BLaER1 treated with 17β-estradiol and CSF1 and Interleukin-3, amounts not matched to agents 10 nM and 100 nM (cell line): Measurements from ENCODE around the gene ATP11A.

Experiments
- H3K27ac ChIP-seq, 11 experiments: shearing (Covaris generic); formaldehyde crosslinking; 2 replicates each; pipeline ENCODE4 v1.8.1; 2022
- H3K27me3 ChIP-seq, 11 experiments: shearing (Covaris generic); formaldehyde crosslinking; 2 replicates each; pipeline ENCODE4 v1.8.1; 2022
- H3K36me3 ChIP-seq, 11 experiments: shearing (Covaris generic); formaldehyde crosslinking; 2 replicates each; pipeline ENCODE4 v1.8.1; 2022
- H3K4me1 ChIP-seq, 10 experiments: shearing (Covaris generic); formaldehyde crosslinking; 2 replicates each; pipeline ENCODE4 v1.8.1; 2022
- H3K4me2 ChIP-seq, 11 experiments: shearing (Covaris generic); formaldehyde crosslinking; 2 replicates each; pipeline ENCODE4 v1.8.1; 2022
- H3K4me3 ChIP-seq, 10 experiments: shearing (Covaris generic); formaldehyde crosslinking; 2 replicates each; pipeline ENCODE4 v1.8.1; 2022
- H3K9ac ChIP-seq, 11 experiments: shearing (Covaris generic); formaldehyde crosslinking; 2 replicates each; pipeline ENCODE4 v1.8.1; 2022
- H3K9me3 ChIP-seq, 11 experiments: shearing (Covaris generic); formaldehyde crosslinking; replicated peaks in 1 of 11; 2 replicates each; pipeline ENCODE4 v1.8.1; 2022
- H4K20me1 ChIP-seq, 11 experiments: shearing (Covaris generic); formaldehyde crosslinking; 2 replicates each; pipeline ENCODE4 v1.8.1; 2022
- Cebpa-rat ChIP-seq, 11 experiments: shearing (Covaris generic); IDR thresholded peaks; 2 replicates each; pipeline ENCODE4 v1.8.1; 2022

The ATP11A gene

DNA sequence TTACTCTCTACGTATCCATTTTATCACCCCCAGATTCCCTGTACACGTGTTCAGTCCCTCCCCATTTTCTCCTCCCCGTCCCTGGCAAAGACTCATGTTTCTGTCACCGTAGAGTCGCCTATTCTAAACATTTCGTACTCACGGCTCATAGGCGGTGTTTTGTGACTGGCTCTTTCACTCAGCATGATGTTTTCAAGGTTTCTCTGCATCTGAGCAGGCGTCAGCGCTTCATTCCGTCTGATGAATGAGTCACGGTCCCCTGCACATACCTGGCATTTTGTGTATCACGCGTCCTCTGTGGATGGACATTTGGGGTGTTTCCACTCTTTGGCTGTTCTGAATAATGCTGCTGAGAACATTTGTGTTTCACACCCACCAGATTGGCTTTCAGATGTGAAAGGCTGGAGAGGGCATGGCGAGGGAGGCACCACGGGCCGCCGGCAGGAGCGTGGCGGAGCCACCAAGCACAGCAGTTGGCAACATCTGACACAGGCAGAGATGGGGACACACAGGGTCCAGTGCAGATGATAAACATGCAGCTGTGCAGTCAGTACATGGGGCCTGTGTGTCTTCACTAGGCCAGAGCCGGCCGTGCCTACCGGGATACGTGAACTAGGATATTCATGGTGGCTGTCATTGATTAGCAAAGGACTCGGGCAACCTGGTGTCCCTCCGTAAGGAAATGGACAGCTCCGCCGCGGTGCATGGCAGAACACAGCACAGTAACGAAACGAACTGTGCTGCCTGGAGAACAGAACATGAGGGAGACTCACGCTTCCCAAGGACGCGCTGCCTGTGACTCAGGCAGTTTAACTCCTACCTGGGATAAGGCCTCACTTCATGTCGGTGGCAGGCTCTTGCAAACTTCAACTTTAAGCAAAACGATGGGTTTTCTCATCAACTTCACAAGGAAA lies 117.2 kb downstream of the ATP11A start:
- no peak overlapping the region for H3K27ac ChIP-seq
- no peak for TF ChIP-seq Cebpa-rat (IDR thresholded peaks at IDR 0.05)
- peaks cover 50 to 76% (median 62%) of the 10 kb centered on the region in 11 experiments for H3K36me3 ChIP-seq
- peaks cover 0 to 6% (median 0%) of the 10 kb centered on the region in 11 experiments; a peak in 6 of 22 replicates for H3K9me3 ChIP-seq
- H3K4me1 ChIP-seq, result peaks cover 9 to 20% (median 15%) of the 10 kb centered on the region in 10 experiments
- H4K20me1 ChIP-seq, result peaks cover 0 to 51% (median 12%) of the 10 kb centered on the region in 11 experiments; a peak in 14 of 22 replicates
- H3K9ac ChIP-seq, result no peak overlapping the region
- H3K27me3 ChIP-seq, result no peaks in the 10 kb centered on the region
- H3K4me3 ChIP-seq, result no peak overlapping the region
- H3K4me2 ChIP-seq, result no peak overlapping the region

DNA sequence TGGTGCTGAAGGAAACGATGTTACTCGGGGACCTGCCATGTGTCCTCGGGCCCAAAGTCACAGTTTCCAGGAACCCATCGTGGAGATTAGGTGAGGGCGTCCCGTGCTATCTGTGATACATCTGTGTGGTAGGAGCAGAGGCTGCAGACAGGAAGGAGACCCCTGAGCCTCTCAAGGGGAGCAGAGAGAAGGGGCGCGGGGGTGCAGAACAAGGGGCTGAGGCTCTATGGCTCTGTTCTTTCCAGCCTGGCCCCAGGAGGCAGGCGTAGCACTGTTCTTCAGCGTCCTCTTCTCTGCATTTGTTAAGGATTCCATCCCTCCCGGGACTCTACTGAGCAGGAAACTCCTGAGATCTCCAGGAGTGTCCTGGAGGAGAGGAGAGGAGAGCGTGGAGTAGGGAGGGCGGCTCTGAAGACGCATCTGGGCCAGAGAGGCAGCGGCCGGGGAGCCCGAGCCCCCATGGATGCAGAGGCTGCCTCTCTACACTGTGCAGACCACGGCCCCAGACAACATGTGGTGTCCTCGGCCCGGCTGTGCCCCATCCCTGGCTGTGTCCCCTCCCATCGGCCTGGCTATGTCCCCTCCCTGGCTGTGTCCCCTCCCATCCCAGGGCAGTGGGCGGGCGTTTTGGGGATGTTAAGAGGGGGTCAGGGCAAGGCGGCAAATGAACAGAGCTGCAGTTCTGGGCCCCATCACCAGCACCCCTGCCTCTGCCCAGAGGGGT lies 118.0 kb downstream of the ATP11A start:
- TF ChIP-seq Cebpa-rat (IDR thresholded peaks at IDR 0.05), result no peak
- peaks cover 6 to 18% (median 11%) of the 10 kb centered on the region in 10 experiments for H3K4me1 ChIP-seq
- H3K27me3 ChIP-seq, result no peaks in the 10 kb centered on the region
- H3K9me3 ChIP-seq, result peaks cover 7 to 14% (median 8%) of the 10 kb centered on the region in 11 experiments; a peak in 20 of 22 replicates
- H3K36me3 ChIP-seq, result peaks cover 58 to 84% (median 70%) of the 10 kb centered on the region in 11 experiments
- H3K27ac ChIP-seq, result no peak overlapping the region
- H3K9ac ChIP-seq, result no peak overlapping the region
- no peak overlapping the region for H3K4me3 ChIP-seq
- peaks cover 0 to 51% (median 10%) of the 10 kb centered on the region in 11 experiments; a peak in 14 of 22 replicates for H4K20me1 ChIP-seq
- H3K4me2 ChIP-seq, result no peak overlapping the region

DNA sequence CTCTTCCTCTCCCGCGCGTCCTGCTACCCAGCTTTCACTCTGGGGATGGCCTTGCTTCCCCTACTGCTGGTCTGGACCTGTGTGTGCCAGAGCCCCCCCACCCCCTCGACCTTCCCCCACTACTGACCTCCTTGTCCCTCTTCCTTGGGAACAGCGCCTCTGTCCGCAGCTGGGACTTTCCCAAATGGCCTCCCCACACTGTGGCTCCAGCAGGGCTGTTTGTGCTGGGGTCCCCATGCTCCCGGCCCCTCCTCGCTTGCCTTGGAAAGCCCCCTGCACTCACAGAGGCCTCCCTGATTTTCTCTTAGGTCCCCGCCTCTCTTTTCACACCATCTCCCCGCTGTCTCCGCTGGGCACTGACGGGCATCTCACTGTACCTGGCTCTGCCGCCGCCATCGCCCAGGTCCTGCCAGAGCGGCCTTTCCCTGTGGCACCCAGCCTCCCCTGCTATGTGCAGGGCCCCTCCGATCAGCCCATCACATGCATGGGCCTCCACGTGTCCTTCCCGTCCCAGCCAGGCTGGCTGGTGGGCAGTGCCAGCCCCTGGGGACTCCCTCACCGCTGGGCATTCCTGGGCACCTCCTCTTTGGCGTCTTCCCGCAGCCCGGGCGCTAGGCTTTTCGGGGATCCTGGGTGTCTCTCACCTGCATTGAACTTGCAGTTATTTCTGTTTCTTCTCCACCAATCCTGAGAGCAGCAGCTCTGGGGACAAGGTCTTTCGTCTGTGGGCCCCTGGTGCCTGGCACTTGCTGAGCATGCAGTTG lies 118.7 kb downstream of the ATP11A start:
- Histone ChIP-seq H3K27me3 (no peaks in the 10 kb centered on the region), H3K36me3 (peaks cover 65 to 91% (median 78%) of the 10 kb centered on the region in 11 experiments), H3K4me2 (no peak overlapping the region), H3K27ac (no peak overlapping the region), H3K9me3 (peaks cover 15 to 22% (median 16%) of the 10 kb centered on the region in 11 experiments; a peak in 21 of 22 replicates), H3K4me1 (peaks cover 0 to 11% (median 4%) of the 10 kb centered on the region in 10 experiments; a peak in 8 of 20 replicates), H4K20me1 (peaks cover 0 to 51% (median 9%) of the 10 kb centered on the region in 11 experiments; a peak in 14 of 22 replicates), H3K4me3 (no peak overlapping the region), H3K9ac (no peak overlapping the region)
- TF ChIP-seq Cebpa-rat (IDR thresholded peaks at IDR 0.05), result no peak

DNA sequence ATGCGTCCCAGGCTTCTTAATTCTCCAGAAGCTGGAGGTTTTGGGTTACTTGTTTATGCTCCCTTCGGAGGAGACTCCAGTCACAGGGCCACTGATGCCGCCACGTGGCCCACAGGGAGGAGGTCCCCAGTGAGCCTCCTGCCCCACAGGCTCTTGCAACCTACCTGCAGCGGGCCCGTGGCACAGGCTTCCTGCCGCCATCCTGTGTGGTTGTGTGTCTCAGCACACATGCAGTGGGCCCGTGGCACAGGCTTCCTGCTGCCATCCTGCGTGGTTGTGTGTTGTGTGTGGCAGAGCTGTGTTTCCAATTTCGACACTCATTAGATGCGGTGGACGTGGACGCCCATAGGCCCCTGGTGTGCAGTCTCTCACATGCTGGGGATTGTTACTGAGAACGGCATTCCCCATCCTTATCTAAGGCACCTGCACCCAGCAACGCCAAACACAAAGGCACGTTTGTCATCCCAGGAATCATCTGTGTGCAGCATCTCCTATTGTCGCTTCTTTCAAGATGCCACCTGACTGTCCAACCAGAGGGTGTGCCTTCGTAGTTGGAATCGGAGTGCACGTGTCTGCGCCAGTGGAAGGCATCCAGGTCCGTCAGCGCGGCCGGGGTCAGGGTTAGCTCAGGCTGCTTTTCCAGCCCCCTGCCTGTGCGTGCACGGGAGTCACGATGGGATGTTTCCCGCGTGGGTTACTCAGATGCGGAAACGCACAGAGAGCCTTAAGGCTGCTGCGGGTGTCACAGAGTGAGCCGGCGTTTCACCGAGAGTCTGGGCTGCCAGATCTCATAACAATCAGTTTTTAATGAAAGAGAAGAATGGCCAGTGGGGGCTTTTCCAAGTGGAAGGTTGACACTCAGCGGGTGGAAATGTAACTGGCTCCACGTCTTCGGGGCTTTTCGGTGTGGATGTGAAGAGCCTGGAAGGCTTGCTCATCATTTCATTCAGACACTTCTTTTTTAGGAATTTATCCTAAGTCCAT lies 119.8 kb downstream of the ATP11A start:
- H3K9ac ChIP-seq, result no peak overlapping the region
- H3K36me3 ChIP-seq, result peaks cover 73 to 100% (median 88%) of the 10 kb centered on the region in 11 experiments
- peaks cover 0 to 7% (median under 1%) of the 10 kb centered on the region in 10 experiments; a peak in 7 of 20 replicates for H3K4me1 ChIP-seq
- peaks cover 0 to 48% (median 9%) of the 10 kb centered on the region in 11 experiments; a peak in 14 of 22 replicates for H4K20me1 ChIP-seq
- H3K27ac ChIP-seq, result no peak overlapping the region
- H3K4me3 ChIP-seq, result no peak overlapping the region
- H3K27me3 ChIP-seq, result no peaks in the 10 kb centered on the region
- peaks cover 16 to 23% (median 18%) of the 10 kb centered on the region in 11 experiments; a peak in 21 of 22 replicates for H3K9me3 ChIP-seq
- TF ChIP-seq Cebpa-rat (IDR thresholded peaks at IDR 0.05), result no peak; a peak in 1 of 22 replicates
- no peak overlapping the region for H3K4me2 ChIP-seq

DNA sequence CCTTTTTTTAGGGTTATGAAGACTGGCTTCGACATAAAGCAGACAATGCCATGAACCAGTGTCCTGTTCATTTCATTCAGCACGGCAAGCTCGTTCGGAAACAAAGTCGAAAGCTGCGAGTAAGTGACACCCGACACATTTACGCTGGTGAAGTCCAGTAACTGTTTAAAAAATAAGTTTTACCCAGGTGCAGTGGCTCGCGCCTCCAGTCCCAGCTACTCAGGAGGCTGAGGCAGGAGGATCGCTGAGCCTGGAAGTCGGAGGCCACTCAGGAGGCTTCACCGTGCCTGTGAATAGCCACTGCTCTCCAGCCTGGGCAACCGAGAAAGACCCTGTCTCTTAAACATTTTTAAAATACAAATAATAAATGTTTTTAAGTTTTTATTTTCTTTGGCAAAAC lies 120.8 kb downstream of the ATP11A start:
- no peak for TF ChIP-seq Cebpa-rat (IDR thresholded peaks at IDR 0.05)
- Histone ChIP-seq H3K36me3 (peaks cover 82 to 100% (median 95%) of the 10 kb centered on the region in 11 experiments), H3K4me3 (no peak overlapping the region), H4K20me1 (peaks cover 0 to 39% (median 9%) of the 10 kb centered on the region in 11 experiments; a peak in 14 of 22 replicates), H3K4me2 (no peak overlapping the region), H3K9ac (no peak overlapping the region), H3K9me3 (peaks cover 16 to 28% (median 19%) of the 10 kb centered on the region in 11 experiments; a peak in 21 of 22 replicates), H3K27ac (no peak overlapping the region), H3K4me1 (no peaks in the 10 kb centered on the region), H3K27me3 (no peaks in the 10 kb centered on the region)

DNA sequence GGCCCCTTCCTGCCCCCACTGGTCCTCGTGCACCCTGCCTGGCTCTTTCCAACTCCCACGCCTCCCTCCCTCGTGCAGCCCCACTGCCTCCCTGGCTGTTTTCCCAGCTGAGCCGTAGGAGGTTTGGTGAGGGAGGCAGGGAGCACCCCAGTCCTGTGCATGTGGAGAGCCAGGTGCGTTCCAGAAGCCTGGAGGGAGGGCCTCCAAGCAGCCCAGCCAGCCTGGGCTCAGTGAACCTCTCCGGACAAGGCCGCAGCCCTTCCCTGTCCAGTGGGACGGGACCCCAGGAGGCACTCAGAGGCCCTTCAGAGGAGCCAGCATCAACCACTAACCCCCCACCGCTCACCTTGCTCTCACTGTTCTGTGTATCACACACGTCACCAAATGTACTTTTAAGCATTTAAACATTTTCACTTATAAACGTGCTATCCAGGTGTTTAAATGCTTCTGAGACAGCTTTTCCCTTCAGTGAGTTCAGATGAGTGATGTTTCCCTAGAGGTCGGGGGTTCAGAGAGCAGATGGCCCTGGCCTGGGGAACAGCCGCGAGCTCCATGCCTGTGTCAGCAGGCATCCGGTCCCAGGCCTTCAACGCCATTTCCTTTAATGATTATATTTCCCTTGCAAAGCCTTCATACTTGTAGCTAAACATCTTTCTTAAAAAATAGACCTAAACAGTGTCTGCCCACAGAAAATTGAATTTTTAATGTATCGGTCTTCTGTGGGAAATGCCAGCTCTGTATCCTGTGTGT lies 122.6 kb downstream of the ATP11A start:
- Histone ChIP-seq H4K20me1 (peaks cover 0 to 24% (median 9%) of the 10 kb centered on the region in 11 experiments; a peak in 10 of 22 replicates), H3K9ac (no peak overlapping the region), H3K27me3 (no peaks in the 10 kb centered on the region), H3K36me3 (peaks cover 82 to 100% (median 97%) of the 10 kb centered on the region in 11 experiments), H3K4me3 (no peak overlapping the region), H3K27ac (no peak overlapping the region), H3K9me3 (peaks cover 16 to 46% (median 28%) of the 10 kb centered on the region in 11 experiments; a peak in 21 of 22 replicates), H3K4me1 (no peaks in the 10 kb centered on the region), H3K4me2 (no peak overlapping the region)
- TF ChIP-seq Cebpa-rat (IDR thresholded peaks at IDR 0.05), result no peak

DNA sequence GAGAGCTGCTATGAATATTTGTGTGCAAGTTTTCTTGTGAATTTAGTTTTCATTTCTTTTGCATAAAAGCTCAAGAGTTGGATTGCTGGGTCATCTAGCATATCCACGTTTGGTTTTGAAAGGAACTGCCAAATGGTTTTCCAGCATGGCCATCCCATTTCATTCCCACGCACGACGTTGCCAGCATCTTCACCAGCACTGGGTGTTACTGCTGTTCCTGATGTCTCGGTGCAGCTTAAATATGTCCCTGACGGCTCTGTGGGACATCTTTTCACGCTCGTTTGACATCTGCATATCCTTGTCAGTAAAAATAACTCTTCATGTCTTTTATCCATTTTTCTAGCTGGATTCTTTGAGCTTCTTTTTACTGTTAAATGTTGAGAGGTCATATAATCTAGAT lies 123.7 kb downstream of the ATP11A start:
- H3K4me1 ChIP-seq, result no peaks in the 10 kb centered on the region
- no peaks in the 10 kb centered on the region for H3K27me3 ChIP-seq
- peaks cover 0 to 26% (median 9%) of the 10 kb centered on the region in 11 experiments; a peak in 8 of 22 replicates for H4K20me1 ChIP-seq
- no peak for TF ChIP-seq Cebpa-rat (IDR thresholded peaks at IDR 0.05)
- peaks cover 16 to 57% (median 38%) of the 10 kb centered on the region in 11 experiments; a peak in 21 of 22 replicates for H3K9me3 ChIP-seq
- no peak overlapping the region for H3K4me2 ChIP-seq
- no peak overlapping the region for H3K4me3 ChIP-seq
- no peak overlapping the region for H3K27ac ChIP-seq
- H3K9ac ChIP-seq, result no peak overlapping the region
- H3K36me3 ChIP-seq, result peaks cover 86 to 100% (median 100%) of the 10 kb centered on the region in 11 experiments
